Measurements from ENCODE around the gene TRIM38.

TRIM38 gene

GRCh38 chr6:26033941-26034354 is 71.3 kb downstream of the TRIM38 start:
- intact Hi-C loops (cut with DNase I; ENCODE audit: low total_unique reads) = no loop called here
- Histone ChIP-seq H3K27ac (peak overlapping the region; percentile 84 to 88), H3K4me1 (peaks cover 0 to 20% (median 10%) of the 10 kb centered on the region in 4 donors), H3K9me3 (no peaks in the 10 kb centered on the region), H3K27me3 (no peaks in the 10 kb centered on the region), H3K4me3 (peak overlapping the region; percentile 57 to 63), H3K36me3 (no peaks in the 10 kb centered on the region)
- no peak for DNase-seq
- TF ChIP-seq, protein P1, sequence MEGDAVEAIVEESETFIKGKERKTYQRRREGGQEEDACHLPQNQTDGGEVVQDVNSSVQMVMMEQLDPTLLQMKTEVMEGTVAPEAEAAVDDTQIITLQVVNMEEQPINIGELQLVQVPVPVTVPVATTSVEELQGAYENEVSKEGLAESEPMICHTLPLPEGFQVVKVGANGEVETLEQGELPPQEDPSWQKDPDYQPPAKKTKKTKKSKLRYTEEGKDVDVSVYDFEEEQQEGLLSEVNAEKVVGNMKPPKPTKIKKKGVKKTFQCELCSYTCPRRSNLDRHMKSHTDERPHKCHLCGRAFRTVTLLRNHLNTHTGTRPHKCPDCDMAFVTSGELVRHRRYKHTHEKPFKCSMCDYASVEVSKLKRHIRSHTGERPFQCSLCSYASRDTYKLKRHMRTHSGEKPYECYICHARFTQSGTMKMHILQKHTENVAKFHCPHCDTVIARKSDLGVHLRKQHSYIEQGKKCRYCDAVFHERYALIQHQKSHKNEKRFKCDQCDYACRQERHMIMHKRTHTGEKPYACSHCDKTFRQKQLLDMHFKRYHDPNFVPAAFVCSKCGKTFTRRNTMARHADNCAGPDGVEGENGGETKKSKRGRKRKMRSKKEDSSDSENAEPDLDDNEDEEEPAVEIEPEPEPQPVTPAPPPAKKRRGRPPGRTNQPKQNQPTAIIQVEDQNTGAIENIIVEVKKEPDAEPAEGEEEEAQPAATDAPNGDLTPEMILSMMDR (IDR thresholded peaks at IDR 0.05) = no peak

- peak overlapping the region in 1 of 2 donors; percentile 84 for H3K27ac ChIP-seq
- no peak for DNase-seq
- no peak overlapping the region for H3K4me3 ChIP-seq
- no peaks in the 10 kb centered on the region for H3K36me3 ChIP-seq
- no peaks in the 10 kb centered on the region for H3K27me3 ChIP-seq
- intact Hi-C loops (cut with DNase I; ENCODE audit: low total_unique reads) = no loop called here
- no peaks in the 10 kb centered on the region for H3K9me3 ChIP-seq
- peaks cover 0 to 20% (median 10%) of the 10 kb centered on the region in 4 donors for H3K4me1 ChIP-seq
- TF ChIP-seq, protein P1 (IDR thresholded peaks at IDR 0.05) = no peak
These were observed 72.3 kb downstream of the TRIM38 start for GRCh38 chr6:26034905-26035304.
